BLaER1 (cell line): Measurements from ENCODE around the gene RANBP2.
"Not testable (repeated sequence)": the region's sequence is repeated elsewhere in the genome, so short reads cannot be mapped to it uniquely, and the experiment has no call there.

Experiments
- H3K27ac ChIP-seq: shearing (Covaris generic); formaldehyde crosslinking; 2 replicates; pipeline ENCODE4 v1.8.1; 2022
- H3K27me3 ChIP-seq: shearing (Covaris generic); formaldehyde crosslinking; 2 replicates; pipeline ENCODE4 v1.8.1; 2022
- H3K36me3 ChIP-seq: shearing (Covaris generic); formaldehyde crosslinking; 2 replicates; pipeline ENCODE4 v1.8.1; 2022
- H3K4me1 ChIP-seq: shearing (Covaris generic); formaldehyde crosslinking; 2 replicates; pipeline ENCODE4 v1.8.1; 2022
- H3K4me2 ChIP-seq: shearing (Covaris generic); formaldehyde crosslinking; 2 replicates; pipeline ENCODE4 v1.8.1; 2022
- H3K4me3 ChIP-seq: shearing (Covaris generic); formaldehyde crosslinking; 2 replicates; pipeline ENCODE4 v1.8.1; 2022
- H3K9ac ChIP-seq: shearing (Covaris generic); formaldehyde crosslinking; 2 replicates; pipeline ENCODE4 v1.8.1; 2022
- H3K9me3 ChIP-seq: shearing (Covaris generic); formaldehyde crosslinking; 2 replicates; pipeline ENCODE4 v1.8.1; 2022
- H4K20me1 ChIP-seq: shearing (Covaris generic); formaldehyde crosslinking; 2 replicates; pipeline ENCODE4 v1.8.1; 2022
- Cebpa-rat ChIP-seq: shearing (Covaris generic); IDR thresholded peaks from 2 replicates; pipeline ENCODE4 v1.8.1; 2022

RANBP2 gene

GRCh38 chr2:108701208-108701607 is 18.1 kb upstream of the RANBP2 start:
- H3K27ac ChIP-seq, result 0 out of 2 replicates have a peak overlapping the region, but pooled peaks have one; percentile 15

GRCh38 chr2:108701806-108702205 is 17.5 kb upstream of the RANBP2 start:
- H3K9ac ChIP-seq, result peak overlapping the region; percentile 18; the same call in 1 of the 2 replicates
- peak overlapping the region; percentile 61 for H3K4me2 ChIP-seq
- no peaks in the 10 kb centered on the region for H3K36me3 ChIP-seq

More at GRCh38 chr2:108701208-108701607, 18.1 kb upstream of the RANBP2 start:
- no peaks in the 10 kb centered on the region for H3K36me3 ChIP-seq
- H3K4me3 ChIP-seq, result no peak overlapping the region
- peak overlapping the region; percentile 18; the same call in 1 of the 2 replicates for H3K9ac ChIP-seq
- no peak for TF ChIP-seq Cebpa-rat
- H3K9me3 ChIP-seq, result peaks cover 5% of the 10 kb centered on the region; the same call in 1 of the 2 replicates
- no peaks in the 10 kb centered on the region for H4K20me1 ChIP-seq
- peak overlapping the region; percentile 61 for H3K4me2 ChIP-seq
- H3K4me1 ChIP-seq, result peaks cover 22% of the 10 kb centered on the region
- no peaks in the 10 kb centered on the region for H3K27me3 ChIP-seq

GRCh38 chr2:108704871-108705270 is 14.4 kb upstream of the RANBP2 start:
- H4K20me1 ChIP-seq, result no peaks in the 10 kb centered on the region
- TF ChIP-seq Cebpa-rat, result no peak
- no peak overlapping the region for H3K27ac ChIP-seq
- no peaks in the 10 kb centered on the region for H3K36me3 ChIP-seq
- H3K4me3 ChIP-seq, result no peak overlapping the region
- H3K27me3 ChIP-seq, result no peaks in the 10 kb centered on the region
- H3K4me1 ChIP-seq, result peaks cover 22% of the 10 kb centered on the region
- H3K4me2 ChIP-seq, result no peak overlapping the region
- peaks cover 29% of the 10 kb centered on the region for H3K9me3 ChIP-seq
- no peak overlapping the region for H3K9ac ChIP-seq

More at GRCh38 chr2:108701806-108702205, 17.5 kb upstream of the RANBP2 start:
- peaks cover 11% of the 10 kb centered on the region for H3K9me3 ChIP-seq
- no peaks in the 10 kb centered on the region for H3K27me3 ChIP-seq
- peak overlapping the region; percentile 58; the same call in 1 of the 2 replicates for H3K27ac ChIP-seq
- no peak overlapping the region for H3K4me3 ChIP-seq
- no peak for TF ChIP-seq Cebpa-rat
- peaks cover 22% of the 10 kb centered on the region for H3K4me1 ChIP-seq
- H4K20me1 ChIP-seq, result no peaks in the 10 kb centered on the region

GRCh38 chr2:108707300-108707699 is 12.0 kb upstream of the RANBP2 start:
- H3K9ac ChIP-seq, result no peak overlapping the region

GRCh38 chr2:108716971-108717370 is 2.3 kb upstream of the RANBP2 start:
- H3K36me3 ChIP-seq, H3K4me3 ChIP-seq, H3K9me3 ChIP-seq, H3K27ac ChIP-seq, H3K9ac ChIP-seq, H3K4me2 ChIP-seq, H3K27me3 ChIP-seq: not testable (repeated sequence)
- H4K20me1 ChIP-seq, result peaks cover 12% of the 10 kb centered on the region
- peaks cover 17% of the 10 kb centered on the region for H3K4me1 ChIP-seq

More at GRCh38 chr2:108707300-108707699, 12.0 kb upstream of the RANBP2 start:
- H4K20me1 ChIP-seq, result no peaks in the 10 kb centered on the region
- no peaks in the 10 kb centered on the region for H3K36me3 ChIP-seq
- peaks cover 2% of the 10 kb centered on the region for H3K4me1 ChIP-seq
- no peaks in the 10 kb centered on the region for H3K27me3 ChIP-seq
- no peak overlapping the region for H3K27ac ChIP-seq
- H3K4me3 ChIP-seq, result no peak overlapping the region
- no peak overlapping the region for H3K4me2 ChIP-seq
- H3K9me3 ChIP-seq, result peaks cover 29% of the 10 kb centered on the region
- no peak for TF ChIP-seq Cebpa-rat

- not testable (repeated sequence) for H3K4me2 ChIP-seq, H3K27ac ChIP-seq
- H4K20me1 ChIP-seq, result peaks cover 71% of the 10 kb centered on the region
Measured at GRCh38 chr2:108726048-108726447, 6.8 kb downstream of the RANBP2 start.

GRCh38 chr2:108734656-108735055 is 15.4 kb downstream of the RANBP2 start:
- H3K9ac ChIP-seq, H3K9me3 ChIP-seq, H3K27me3 ChIP-seq, H3K4me1 ChIP-seq, H3K27ac ChIP-seq, H3K4me3 ChIP-seq, H3K4me2 ChIP-seq: not testable (repeated sequence)
- peaks cover 19% of the 10 kb centered on the region; the same call in 1 of the 2 replicates for H4K20me1 ChIP-seq
- peaks cover 46% of the 10 kb centered on the region for H3K36me3 ChIP-seq

More at GRCh38 chr2:108726048-108726447, 6.8 kb downstream of the RANBP2 start:
- H3K27me3 ChIP-seq, H3K9me3 ChIP-seq, H3K9ac ChIP-seq, H3K4me3 ChIP-seq: not testable (repeated sequence)
- peaks cover 14% of the 10 kb centered on the region; the same call in 1 of the 2 replicates for H3K36me3 ChIP-seq
- peaks cover 18% of the 10 kb centered on the region for H3K4me1 ChIP-seq

- peaks cover 41% of the 10 kb centered on the region for H3K36me3 ChIP-seq
- not testable (repeated sequence) for H3K4me1 ChIP-seq, H3K9me3 ChIP-seq, H3K9ac ChIP-seq, H3K27ac ChIP-seq, H3K4me2 ChIP-seq, H3K4me3 ChIP-seq, H3K27me3 ChIP-seq, H4K20me1 ChIP-seq
Measured at GRCh38 chr2:108757973-108758372, 38.7 kb downstream of the RANBP2 start.

- not testable (repeated sequence) for H3K9me3 ChIP-seq, H3K4me3 ChIP-seq, H3K4me2 ChIP-seq, H3K4me1 ChIP-seq, H3K9ac ChIP-seq, H3K27ac ChIP-seq, H4K20me1 ChIP-seq, H3K27me3 ChIP-seq
- peaks cover 62% of the 10 kb centered on the region for H3K36me3 ChIP-seq
Measured at GRCh38 chr2:108762618-108763017, 43.3 kb downstream of the RANBP2 start.

- H3K4me2 ChIP-seq, H3K4me3 ChIP-seq, H3K27me3 ChIP-seq, H3K9me3 ChIP-seq, H3K27ac ChIP-seq, H3K9ac ChIP-seq, H4K20me1 ChIP-seq, H3K4me1 ChIP-seq: not testable (repeated sequence)
- peaks cover 73% of the 10 kb centered on the region for H3K36me3 ChIP-seq
Measured at GRCh38 chr2:108766671-108767070, 47.4 kb downstream of the RANBP2 start.

- not testable (repeated sequence) for H3K27ac ChIP-seq, H3K4me3 ChIP-seq, H4K20me1 ChIP-seq, H3K4me1 ChIP-seq, H3K9ac ChIP-seq, H3K27me3 ChIP-seq, H3K4me2 ChIP-seq, H3K9me3 ChIP-seq
- H3K36me3 ChIP-seq, result peaks cover 81% of the 10 kb centered on the region
Measured at GRCh38 chr2:108767859-108768258, 48.6 kb downstream of the RANBP2 start.
